Left renal cortex interstitium (tissue), 4 donors: ENCODE data around the gene DBP. TPM values are rescaled to one million over a fixed set of nuclear protein-coding genes. Genes with fewer than 3 reads are reported as not detected.
"Not testable (repeated sequence)": the region's sequence is repeated elsewhere in the genome, so short reads cannot be mapped to it uniquely, and the experiment has no call there.

Source experiments
- DNase-seq, 4 donors: peaks; one replicate each; pipeline ENCODE4 v3.0.0-alpha.2; 2013; ENCODE audit warnings: low read depth in 4 of 4, low spot score in 2 of 4, missing footprints in 1 of 4
- polyA plus RNA-seq, 4 donors: library from polyadenylated mRNA; unstranded; fragments of 120-200 nt; gene quantifications; one replicate each; pipeline ENCODE4 v1.2.1, GENCODE V29; 2013; ENCODE audit not compliant: insufficient read length in 4 of 4

Gene DBP
- 10 to 100 TPM; 11.3 to 15.7 (median 13.2) TPM for polyA plus RNA-seq

DNA sequence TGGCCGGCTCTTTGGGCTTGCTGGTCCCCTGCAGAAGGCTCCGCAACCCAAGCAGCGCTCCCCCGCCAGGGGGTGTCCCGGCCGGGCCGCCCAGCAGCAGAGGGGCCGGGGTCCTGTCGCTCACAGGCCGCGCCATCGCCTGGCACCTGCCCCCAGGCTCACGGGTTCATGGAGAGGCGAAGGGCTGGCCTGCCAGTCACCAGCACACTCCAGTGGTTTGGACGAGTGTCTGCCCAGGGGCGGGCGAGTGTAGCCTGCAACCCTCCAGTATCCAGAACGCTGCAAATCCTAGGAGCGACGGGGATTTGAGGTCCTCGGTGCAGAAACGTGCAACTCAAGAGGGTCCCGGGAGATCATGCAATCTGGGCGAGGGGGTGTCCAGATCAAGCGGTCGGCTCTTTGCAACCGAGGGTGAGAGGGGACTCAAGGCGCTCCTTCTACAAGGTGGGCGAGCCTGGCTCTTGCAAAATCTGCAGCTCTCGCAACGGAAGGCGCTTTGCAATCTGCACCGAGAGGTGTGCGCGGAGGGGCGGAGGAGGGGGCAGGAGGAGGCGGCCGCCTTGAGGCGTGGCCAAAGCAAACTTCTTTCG lies at the start of gene DBP:
Gene DBP (minus strand): TSS at position 521 of the 590 bp plus-strand sequence. CDS start 385 bp downstream, at position 136.
- no peak for DNase-seq

DNA sequence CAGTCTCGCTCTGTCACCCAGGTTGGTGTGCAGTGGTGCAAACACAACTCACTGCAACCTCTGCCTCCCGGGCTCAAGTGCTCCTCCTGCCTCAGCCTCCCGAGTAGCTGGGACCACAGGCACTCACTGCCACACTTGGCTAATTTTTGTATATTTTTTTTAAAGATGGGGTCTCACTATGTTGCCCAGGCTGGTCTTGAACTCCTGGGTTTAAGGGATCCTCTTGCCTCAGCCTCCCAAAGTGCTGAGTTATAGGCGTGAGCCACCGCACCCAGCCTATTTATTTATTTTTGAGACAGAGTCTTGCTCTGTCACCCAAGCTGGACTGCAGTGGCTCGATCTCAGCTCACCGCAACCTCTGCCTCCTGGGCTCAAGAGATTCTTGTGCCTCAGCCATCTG lies 49.5 kb upstream of the DBP start:
- DNase-seq: not testable (repeated sequence)

- no peak for DNase-seq
Observed at GRCh38 chr19:48686088-48686487, 48.9 kb upstream of the DBP start.

DNA sequence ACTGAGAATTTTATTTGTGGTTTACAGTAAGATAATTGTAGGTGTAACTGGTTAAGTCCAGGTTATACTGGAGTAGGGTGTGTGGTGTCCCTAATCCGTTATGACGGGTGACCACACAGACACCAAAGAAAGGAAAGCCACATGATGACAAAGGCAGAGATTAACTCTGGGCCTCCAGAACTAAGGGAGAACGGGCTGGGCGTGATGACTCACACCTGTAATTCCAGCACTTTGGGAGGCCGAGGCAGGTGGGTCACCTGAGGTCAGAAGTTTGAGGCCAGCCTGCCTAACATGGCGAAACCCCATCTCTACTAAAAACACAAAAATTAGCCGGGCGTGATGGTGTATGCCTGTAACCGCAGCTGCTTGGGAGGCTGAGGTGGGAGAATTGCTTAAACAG lies 48.4 kb upstream of the DBP start:
- no peak for DNase-seq

DNA sequence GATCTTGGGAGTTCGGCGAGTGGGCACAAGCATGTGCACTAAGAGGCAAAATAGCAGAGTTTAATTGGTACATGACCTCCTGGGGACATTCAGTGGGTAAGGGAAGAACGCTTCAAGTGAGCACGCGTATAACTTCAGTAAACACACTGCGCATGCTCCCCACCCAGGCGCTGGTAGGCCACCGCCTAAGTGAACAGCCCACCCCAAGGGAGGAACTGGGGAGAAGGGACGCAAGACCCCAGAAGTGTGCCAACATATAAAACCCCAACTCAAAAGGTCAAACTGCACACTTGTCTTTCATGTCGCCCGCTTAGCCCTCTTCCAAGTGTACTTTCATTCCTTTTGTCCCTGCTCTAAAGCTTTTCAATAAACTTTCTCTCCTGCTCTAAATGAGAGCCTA lies 46.2 kb upstream of the DBP start:
- no peak for DNase-seq

DNA sequence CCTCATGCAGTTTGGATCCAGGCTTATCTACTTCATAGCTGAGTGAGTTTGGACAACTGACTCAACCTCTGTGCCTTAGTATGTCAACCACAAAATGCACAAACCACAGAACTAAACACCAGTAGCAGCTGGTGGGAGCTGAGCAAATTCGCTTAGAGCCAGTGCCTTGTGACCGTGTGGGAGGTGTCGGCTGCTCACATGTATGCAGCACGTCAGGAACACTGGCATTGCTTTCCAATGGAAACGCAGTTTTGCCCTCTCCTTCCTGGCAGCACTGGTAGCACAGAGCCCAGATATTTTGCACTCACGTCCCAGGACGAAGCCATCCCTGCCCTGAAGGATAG lies 43.9 kb upstream of the DBP start:
- DNase-seq: no peak

GRCh38 chr19:48680436-48681126 lies 43.4 kb upstream of the DBP start:
- DNase-seq: no peak

DNA sequence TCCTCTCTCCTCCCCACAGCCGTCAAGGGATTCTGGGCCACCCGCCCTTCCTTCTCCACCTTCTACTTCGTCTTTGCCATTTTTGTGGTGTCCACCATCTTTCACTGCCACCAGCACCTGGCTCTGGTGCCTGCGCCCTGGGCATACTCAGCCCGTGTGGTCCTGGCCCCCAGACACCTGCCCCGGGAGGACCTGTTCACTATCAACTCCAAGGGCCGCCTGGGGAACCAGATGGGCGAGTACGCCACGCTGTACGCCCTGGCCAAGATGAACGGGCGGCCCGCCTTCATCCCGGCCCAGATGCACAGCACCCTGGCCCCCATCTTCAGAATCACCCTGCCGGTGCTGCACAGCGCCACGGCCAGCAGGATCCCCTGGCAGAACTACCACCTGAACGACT lies 42.8 kb upstream of the DBP start:
- DNase-seq: not testable (repeated sequence)

- no peak for DNase-seq
Observed at GRCh38 chr19:48678201-48678600, 41.0 kb upstream of the DBP start.

DNA sequence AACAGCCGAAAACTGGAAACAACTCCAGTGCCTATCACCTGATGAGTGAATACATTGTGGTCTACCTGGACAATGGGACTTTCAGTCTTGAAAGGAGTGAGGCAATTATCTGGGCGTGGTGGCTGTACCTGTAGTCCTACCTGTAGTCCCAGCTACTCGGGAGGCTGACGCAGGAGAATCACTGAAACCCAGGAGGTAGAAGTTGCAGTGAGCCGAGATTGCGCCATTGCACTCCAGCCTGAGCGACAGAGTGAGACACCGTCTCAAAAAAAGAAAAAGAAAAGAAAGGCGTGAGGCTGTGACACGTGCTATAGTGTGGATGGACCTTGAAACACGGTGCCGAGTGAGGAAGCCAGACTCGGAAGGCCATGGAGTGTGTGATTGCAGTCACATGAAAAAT lies 39.7 kb upstream of the DBP start:
- no peak for DNase-seq

DNA sequence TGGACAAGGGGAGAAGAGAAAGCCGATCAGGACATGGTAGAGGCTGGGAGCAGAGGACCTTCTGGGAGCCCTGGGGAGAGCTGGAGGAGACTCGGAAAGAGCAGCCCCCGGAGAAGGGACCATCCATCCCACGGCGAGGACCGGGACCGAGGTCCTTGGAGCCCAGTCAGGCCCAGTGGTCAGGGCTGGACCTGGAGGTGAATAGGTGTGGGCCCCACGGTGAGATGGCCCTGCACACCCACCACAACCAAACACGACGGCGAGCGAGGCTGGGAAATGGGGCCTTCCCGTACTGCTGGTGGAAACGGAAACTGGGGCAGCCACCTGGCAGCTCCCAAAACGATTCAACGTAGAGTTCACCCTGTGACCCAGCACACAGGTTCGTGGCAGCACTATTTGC lies 39.3 kb upstream of the DBP start:
- no peak for DNase-seq

GRCh38 chr19:48674921-48675824 lies 38.0 kb upstream of the DBP start:
- peak in 2 of 4 donors; percentile 67 to 83 for DNase-seq

GRCh38 chr19:48674216-48674809 lies 37.1 kb upstream of the DBP start:
- DNase-seq: no peak

DNA sequence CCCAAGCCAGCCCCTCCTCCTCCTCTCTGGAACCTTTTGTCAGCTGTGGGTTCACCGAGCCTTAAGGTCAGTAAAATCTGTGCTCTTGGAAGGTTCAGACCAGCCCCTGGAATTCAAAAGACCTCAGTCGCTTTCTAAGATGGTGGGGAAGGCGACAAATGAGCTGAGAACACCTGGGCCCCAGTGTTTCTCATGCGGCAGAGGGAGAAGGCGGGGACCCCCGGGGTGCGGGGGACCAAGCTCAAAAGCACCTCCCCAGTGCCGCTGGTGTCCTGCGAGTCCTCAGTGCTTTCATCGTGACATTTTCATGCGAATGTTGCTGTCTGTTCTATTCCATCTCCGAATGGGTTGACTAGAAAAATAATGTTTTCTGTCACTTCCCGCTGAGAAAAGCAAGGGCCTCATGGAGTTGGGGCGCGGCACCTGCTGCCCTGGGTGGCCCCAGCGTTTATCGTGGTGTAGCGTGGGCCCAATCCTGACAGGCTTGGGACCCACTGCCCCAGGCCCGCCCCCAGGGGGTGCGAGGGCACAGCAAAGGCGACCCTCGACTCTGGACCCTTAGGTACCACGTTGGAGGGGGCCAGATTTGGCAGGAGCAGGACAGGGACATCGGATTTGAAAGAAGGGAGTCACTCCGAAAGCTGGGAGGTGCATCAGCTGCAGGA lies 36.4 kb upstream of the DBP start:
- DNase-seq: no peak

- no peak for DNase-seq
Observed at GRCh38 chr19:48672994-48673393, 35.8 kb upstream of the DBP start, which contains the start of gene NTN5. NTN5 (minus strand) TSS chr19:48673017; CDS start chr19:48670986, 2,031 bp downstream.

GRCh38 chr19:48671446-48671995 lies 34.3 kb upstream of the DBP start:
- no peak for DNase-seq

DNA sequence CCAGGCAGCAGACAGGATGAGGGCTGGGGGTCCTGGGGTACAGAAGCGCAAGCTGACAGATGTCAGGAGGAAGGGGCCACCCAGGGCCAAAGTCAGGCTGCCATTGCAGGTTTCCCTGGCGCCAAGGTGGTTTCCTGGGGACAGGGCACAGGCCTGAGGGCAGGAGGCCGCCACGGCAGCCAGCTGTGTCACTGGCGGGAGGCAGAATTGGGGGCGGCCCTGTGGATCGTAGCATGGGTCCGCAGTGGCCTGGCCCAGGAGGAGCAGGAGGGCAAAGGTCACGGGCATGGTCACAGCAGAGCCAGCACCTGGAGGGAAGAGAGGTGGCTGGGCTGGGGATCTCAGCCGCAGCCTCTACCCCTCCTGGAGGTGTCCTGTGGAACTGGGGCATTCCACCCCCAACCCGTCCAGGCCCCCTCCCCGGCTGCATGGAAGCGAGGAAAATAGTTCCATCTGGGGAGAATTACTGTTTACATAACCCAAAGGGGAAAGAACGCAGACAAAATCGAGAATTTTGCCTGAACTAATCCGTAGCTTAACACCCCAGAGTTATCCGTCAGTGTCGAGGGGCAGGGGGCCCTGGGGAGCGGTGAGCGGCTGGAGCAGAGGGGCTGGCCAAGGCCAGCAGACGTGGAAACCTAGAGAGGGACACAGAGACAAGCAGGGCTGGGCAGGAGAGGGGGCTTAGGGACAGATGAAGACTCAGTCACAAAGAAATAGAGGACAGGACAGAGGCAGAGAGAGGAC lies 33.7 kb upstream of the DBP start:
- no peak for DNase-seq

- DNase-seq: no peak
Observed at GRCh38 chr19:48669903-48670668, 32.9 kb upstream of the DBP start.

DNA sequence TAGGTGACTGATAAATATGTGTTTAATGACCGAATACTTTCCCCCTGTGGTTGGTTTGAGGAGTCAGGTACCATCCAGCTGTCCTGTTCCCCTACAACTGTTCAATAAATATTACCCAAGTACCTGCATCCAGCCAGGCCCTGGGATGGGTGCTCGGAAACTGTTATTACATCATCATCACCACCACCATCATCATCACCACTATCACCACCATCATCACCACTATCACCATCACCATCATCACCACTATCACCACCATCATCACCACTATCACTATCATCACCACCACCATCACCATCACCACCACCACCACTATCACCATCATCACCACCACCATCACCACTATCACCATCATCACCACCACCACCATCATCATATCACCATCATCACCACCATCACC lies 31.6 kb upstream of the DBP start:
- no peak for DNase-seq
